Suprapubic skin (tissue), 4 donors: ENCODE results near the gene PTPN1. TPM values are rescaled to one million over a fixed set of nuclear protein-coding genes. Genes with fewer than 3 reads are reported as not detected.

Source experiments
- DNase-seq, 2 donors: peaks; one replicate each; pipeline ENCODE4 v3.0.0-alpha.2; 2019; ENCODE audit warnings: low spot score in 2 of 2
- H3K27ac ChIP-seq: fragments of 200-600 bp; sonication (generic); one replicate; pipeline ENCODE4 v1.5.1; 2019
- H3K27me3 ChIP-seq: fragments of 200-600 bp; sonication (generic); one replicate; pipeline ENCODE4 v1.5.1; 2019
- H3K36me3 ChIP-seq: fragments of 200-600 bp; sonication (generic); one replicate; pipeline ENCODE4 v1.5.1; 2019
- H3K4me1 ChIP-seq: fragments of 200-600 bp; sonication (generic); one replicate; pipeline ENCODE4 v1.5.1; 2019
- H3K4me3 ChIP-seq: fragments of 200-600 bp; sonication (generic); one replicate; pipeline ENCODE4 v1.5.1; 2019; ENCODE audit warnings: mild to moderate bottlenecking
- H3K9me3 ChIP-seq: fragments of 200-600 bp; sonication (generic); one replicate; pipeline ENCODE4 v1.5.1; 2019
- EP300 ChIP-seq: sonication (generic); formaldehyde crosslinking; IDR thresholded peaks from one replicate; pipeline ENCODE4 v1.6.1; 2017; ENCODE audit warnings: antibody characterized with exemption
- POLR2A ChIP-seq, 2 donors: fragments of 450-650 bp; IDR thresholded peaks; one replicate each; pipeline ENCODE4 v1.6.1; 2017; ENCODE audit warnings: antibody characterized with exemption in 2 of 2, mild to moderate bottlenecking in 2 of 2, moderate library complexity in 2 of 2
- POLR2AphosphoS5 ChIP-seq, 3 donors: sonication (generic); formaldehyde crosslinking; IDR thresholded peaks; one replicate each; pipeline ENCODE4 v1.6.1; 2017; ENCODE audit warnings: antibody characterized with exemption in 3 of 3
- WGBS: methylation state at CpG from one replicate; pipeline ENCODE4 v1.1.5; 2018; 5-methylcytosine and 5-hydroxymethylcytosine counted together
- total RNA-seq, 4 donors: library from RNA; depleted of rRNA; stranded (reverse); fragments of >200 nt; gene quantifications; one replicate each; pipeline ENCODE4 v1.1.0, GENCODE V29; 2016
- TF ChIP-seq, protein P1 (sequence below), 2 donors: fragments of 200-600 bp in 1 of 2; fragments of 450-650 bp in 1 of 2; sonication (generic) in 1 of 2; IDR thresholded peaks; one replicate each; pipeline ENCODE4 v1.5.1; 2016 to 2019; ENCODE audit warnings: antibody characterized with exemption in 2 of 2, mild to moderate bottlenecking in 1 of 2, moderate library complexity in 1 of 2

Gene PTPN1
- total RNA-seq, 4 donors from 2014 or later: 33.4 to 40.9 (median 36.2) TPM

DNA sequence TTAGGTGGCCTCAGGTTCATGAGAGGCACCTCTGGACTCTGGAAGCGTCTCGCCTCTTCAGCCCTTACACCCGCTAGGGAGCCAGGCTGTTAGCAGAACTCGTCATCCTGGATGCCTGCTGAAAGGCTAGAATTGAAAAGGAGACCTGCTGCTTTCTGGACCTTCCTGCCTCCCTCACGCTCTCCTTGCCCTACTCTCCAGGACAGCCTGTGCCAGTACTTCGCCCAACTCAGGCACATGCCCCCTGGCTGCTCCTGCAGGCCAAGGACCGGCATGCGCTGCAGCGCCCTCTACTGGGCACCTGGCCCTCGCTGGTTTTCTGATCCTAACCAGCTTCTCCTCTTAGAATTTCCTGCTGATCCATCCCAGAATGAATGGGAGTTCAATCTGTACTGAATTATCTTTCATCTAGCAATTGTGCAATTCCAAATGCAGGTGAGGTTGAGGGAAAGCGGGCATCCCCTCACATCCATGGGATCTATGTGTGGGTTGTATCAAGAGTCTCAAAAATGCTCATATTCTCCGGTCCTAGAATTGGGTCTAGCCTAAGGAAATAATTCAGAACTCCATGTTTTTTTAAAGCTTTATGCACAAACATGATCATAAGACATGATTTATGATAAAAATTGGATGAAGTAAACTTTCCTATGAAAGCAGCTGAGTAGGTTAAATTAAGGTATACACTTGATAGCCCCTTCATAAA is 78.0 kb downstream of the PTPN1 start:
- Histone ChIP-seq H3K4me1 (peaks cover 17% of the 10 kb centered on the region), H3K27ac (peak overlapping the region; percentile 76), H3K36me3 (peaks cover 45% of the 10 kb centered on the region), H3K9me3 (no peaks in the 10 kb centered on the region), H3K4me3 (no peak overlapping the region), H3K27me3 (no peaks in the 10 kb centered on the region)
- no peak for TF ChIP-seq POLR2AphosphoS5 (IDR thresholded peaks at IDR 0.05)
- TF ChIP-seq, protein P1, sequence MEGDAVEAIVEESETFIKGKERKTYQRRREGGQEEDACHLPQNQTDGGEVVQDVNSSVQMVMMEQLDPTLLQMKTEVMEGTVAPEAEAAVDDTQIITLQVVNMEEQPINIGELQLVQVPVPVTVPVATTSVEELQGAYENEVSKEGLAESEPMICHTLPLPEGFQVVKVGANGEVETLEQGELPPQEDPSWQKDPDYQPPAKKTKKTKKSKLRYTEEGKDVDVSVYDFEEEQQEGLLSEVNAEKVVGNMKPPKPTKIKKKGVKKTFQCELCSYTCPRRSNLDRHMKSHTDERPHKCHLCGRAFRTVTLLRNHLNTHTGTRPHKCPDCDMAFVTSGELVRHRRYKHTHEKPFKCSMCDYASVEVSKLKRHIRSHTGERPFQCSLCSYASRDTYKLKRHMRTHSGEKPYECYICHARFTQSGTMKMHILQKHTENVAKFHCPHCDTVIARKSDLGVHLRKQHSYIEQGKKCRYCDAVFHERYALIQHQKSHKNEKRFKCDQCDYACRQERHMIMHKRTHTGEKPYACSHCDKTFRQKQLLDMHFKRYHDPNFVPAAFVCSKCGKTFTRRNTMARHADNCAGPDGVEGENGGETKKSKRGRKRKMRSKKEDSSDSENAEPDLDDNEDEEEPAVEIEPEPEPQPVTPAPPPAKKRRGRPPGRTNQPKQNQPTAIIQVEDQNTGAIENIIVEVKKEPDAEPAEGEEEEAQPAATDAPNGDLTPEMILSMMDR (IDR thresholded peaks at IDR 0.05): peak; percentile 79 to 95
- WGBS: 43% methylated on average over 12 of the region's 12 CpGs
- no peak for DNase-seq

DNA sequence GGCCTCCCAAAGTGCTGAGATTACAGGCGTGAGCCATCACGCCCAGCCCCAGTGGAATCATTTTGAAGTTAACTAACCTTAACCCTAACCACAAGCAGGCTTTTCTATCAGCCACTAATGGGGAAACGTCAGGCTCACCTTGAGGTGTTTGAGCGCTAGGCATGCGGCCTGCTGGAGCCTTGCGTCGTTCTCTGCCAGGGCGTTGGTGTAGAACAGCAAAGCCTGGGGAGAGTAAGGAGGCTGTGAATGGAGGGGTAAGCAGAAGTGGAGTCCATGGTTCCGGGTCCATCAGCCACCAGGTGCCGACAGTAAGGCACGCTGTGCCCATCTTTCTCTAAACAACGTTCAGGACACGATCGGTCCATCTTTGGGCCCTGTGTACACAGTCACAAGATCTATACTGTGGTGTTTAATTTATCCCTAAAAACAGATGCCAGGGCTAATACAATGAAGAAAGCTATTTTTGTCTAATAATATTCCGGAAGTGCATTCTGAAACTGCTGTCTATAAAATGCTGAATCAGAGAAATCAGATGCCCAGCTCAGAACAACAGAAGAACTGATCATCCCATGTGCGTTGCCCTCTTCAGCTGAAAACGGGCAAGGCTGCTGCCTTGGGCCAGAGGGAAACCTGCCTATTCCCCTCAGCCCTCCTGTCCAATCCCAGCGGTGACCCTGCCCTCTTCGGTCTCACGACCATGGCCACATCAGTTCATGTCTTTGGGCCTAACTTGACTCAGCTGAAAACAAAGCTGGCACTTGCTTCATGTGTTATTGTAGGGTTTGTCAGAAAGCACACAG is 79.6 kb downstream of the PTPN1 start:
- WGBS: 91% methylated on average over 20 of the region's 20 CpGs
- H3K4me3 ChIP-seq: no peak overlapping the region

DNA sequence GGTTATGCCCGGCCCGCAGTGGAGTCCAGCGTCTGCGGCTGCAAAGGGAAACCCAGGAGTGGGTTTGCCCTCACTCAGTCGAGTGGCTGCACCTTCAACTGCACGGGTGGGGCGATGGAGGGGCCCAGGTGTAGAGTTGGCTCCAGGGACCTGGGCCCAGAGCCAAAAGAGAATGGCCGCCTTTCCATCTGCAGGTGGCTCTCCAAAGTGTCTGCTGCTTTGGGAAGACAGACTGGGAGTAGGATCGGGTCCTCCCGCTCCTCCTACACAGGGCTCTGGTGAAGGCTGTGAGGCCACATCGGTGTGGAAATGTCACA is 80.1 kb downstream of the PTPN1 start:
- WGBS: 79% methylated on average over 8 of the region's 11 CpGs
- DNase-seq: no peak
- TF ChIP-seq POLR2AphosphoS5 (IDR thresholded peaks at IDR 0.05) (no peak), EP300 (no peak), POLR2A (IDR thresholded peaks at IDR 0.05) (no peak)
- TF ChIP-seq, protein P1 (IDR thresholded peaks at IDR 0.05): no peak

More for the DNA sequence above, 79.6 kb downstream of the PTPN1 start:
- Histone ChIP-seq H3K9me3 (no peaks in the 10 kb centered on the region), H3K27ac (no peak overlapping the region), H3K27me3 (no peaks in the 10 kb centered on the region), H3K4me1 (peaks cover 17% of the 10 kb centered on the region), H3K36me3 (peaks cover 34% of the 10 kb centered on the region)
- DNase-seq: no peak
- TF ChIP-seq EP300 (no peak), POLR2A (IDR thresholded peaks at IDR 0.05) (no peak), POLR2AphosphoS5 (IDR thresholded peaks at IDR 0.05) (no peak)
- TF ChIP-seq, protein P1 (IDR thresholded peaks at IDR 0.05): no peak

DNA sequence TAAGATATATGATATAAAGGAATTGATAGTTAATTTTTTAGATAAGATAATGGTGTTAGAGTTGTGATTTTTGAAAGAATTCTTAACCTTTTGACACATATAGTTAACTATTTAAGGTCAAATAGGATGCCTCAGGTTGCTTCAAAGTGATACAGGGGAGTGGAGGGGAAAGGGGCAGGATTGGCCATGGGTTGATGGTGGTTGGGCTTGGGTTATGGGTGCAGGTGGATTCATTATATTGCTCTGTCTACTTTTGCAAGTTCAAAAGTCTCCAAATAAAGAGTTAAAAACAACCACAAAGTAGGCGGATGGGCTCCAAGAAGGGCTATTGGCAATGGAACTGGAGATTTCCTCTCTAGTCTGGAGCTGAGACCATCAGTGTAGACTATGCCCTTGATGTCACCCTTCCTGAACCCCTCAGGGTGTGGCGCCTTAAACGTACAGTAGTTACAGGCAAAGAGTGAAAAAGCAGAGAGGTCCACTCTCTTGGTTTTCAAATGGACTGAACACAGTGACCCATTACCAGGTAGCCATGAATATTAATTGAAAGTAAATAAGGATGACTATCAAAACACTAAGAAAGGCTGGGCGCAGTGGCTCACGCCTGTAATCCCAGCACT is 81.2 kb downstream of the PTPN1 start:
- Histone ChIP-seq H3K27me3 (no peaks in the 10 kb centered on the region), H3K4me3 (no peak overlapping the region), H3K9me3 (no peaks in the 10 kb centered on the region), H3K4me1 (peaks cover 17% of the 10 kb centered on the region), H3K27ac (no peak overlapping the region), H3K36me3 (peaks cover 23% of the 10 kb centered on the region)
- 89% methylated on average over 5 of the region's 5 CpGs for WGBS
- TF ChIP-seq POLR2A (IDR thresholded peaks at IDR 0.05) (no peak), POLR2AphosphoS5 (IDR thresholded peaks at IDR 0.05) (no peak), EP300 (no peak)
- TF ChIP-seq, protein P1 (IDR thresholded peaks at IDR 0.05): no peak
- no peak for DNase-seq

More for the DNA sequence above, 80.1 kb downstream of the PTPN1 start:
- Histone ChIP-seq H3K4me3 (no peak overlapping the region), H3K4me1 (peaks cover 17% of the 10 kb centered on the region), H3K9me3 (no peaks in the 10 kb centered on the region), H3K27ac (no peak overlapping the region), H3K27me3 (no peaks in the 10 kb centered on the region), H3K36me3 (peaks cover 32% of the 10 kb centered on the region)
